Prostate gland (tissue), 2 donors: ENCODE data around the gene ICA1. TPM values are rescaled to one million over a fixed set of nuclear protein-coding genes. Genes with fewer than 3 reads are reported as not detected.
A peak's percentile ranks its signal among the peaks of the same experiment; 100 is the strongest.

ENCODE experiments used
- DNase-seq: peaks from one replicate; pipeline ENCODE4 v3.0.0-alpha.2; 2019; ENCODE audit warnings: low spot score
- H3K27ac ChIP-seq, 2 donors: fragments of 200-600 bp; sonication (generic); 2 replicates each; pipeline ENCODE4 v1.5.1; 2017 to 2019
- H3K27me3 ChIP-seq: fragments of 200-600 bp; sonication (generic); replicated peaks from 2 replicates; pipeline ENCODE4 v1.5.1; 2019; ENCODE audit not compliant: insufficient read depth
- H3K36me3 ChIP-seq, 2 donors: fragments of 200-600 bp; sonication (generic); 1 replicate in 1 of 2; 2 replicates in 1 of 2; pipeline versions ENCODE4 v1.5.1 to v1.8.1; 2017 to 2019
- H3K4me1 ChIP-seq: fragments of 200-600 bp; sonication (generic); replicated peaks from 2 replicates; pipeline ENCODE4 v1.5.1; 2019
- H3K4me3 ChIP-seq, 2 donors: fragments of 200-600 bp; sonication (generic); 2 replicates each; pipeline ENCODE4 v1.5.1; 2017 to 2019
- H3K9me3 ChIP-seq: fragments of 200-600 bp; sonication (generic); 2 replicates; pipeline ENCODE4 v1.5.1; 2017
- CTCF ChIP-seq, 4 experiments: fragments of 200-600 bp in 2 of 4; fragments of 450-650 bp in 2 of 4; sonication (generic) in 2 of 4; IDR thresholded peaks; 1 replicate in 3 of 4; 2 replicates in 1 of 4; pipeline ENCODE4 v1.5.1; 2016 to 2019; ENCODE audit warnings: antibody characterized with exemption in 4 of 4, mild to moderate bottlenecking in 2 of 4, moderate library complexity in 2 of 4
- POLR2A ChIP-seq: fragments of 450-650 bp; IDR thresholded peaks from one replicate; pipeline ENCODE4 v1.6.1; 2016; ENCODE audit warnings: antibody characterized with exemption, mild to moderate bottlenecking
- POLR2AphosphoS5 ChIP-seq: sonication (generic); formaldehyde crosslinking; IDR thresholded peaks from one replicate; pipeline ENCODE4 v1.6.1; 2017; ENCODE audit warnings: antibody characterized with exemption
- WGBS: methylation state at CpG from one replicate; pipeline ENCODE4 v1.1.5; 2018; 5-methylcytosine and 5-hydroxymethylcytosine counted together
- intact Hi-C: fragments of 100-400 bp; cut with DNase I; formaldehyde crosslinking; loops from one replicate; pipeline ENCODE4 v1.14.2; 2022
- total RNA-seq, 2 donors: library from RNA; depleted of rRNA; stranded (reverse); fragments of >200 nt; gene quantifications; one replicate each; pipeline ENCODE4 v1.1.0, GENCODE V29; 2016

ICA1 gene
- total RNA-seq, result 10 to 100 TPM; 49.1 to 51.0 TPM

- Histone ChIP-seq H3K36me3 (no peaks in the 10 kb centered on the region), H3K27me3 (no peaks in the 10 kb centered on the region), H3K27ac (peak within 1 kb of the TSS; percentile 89 to 91), H3K4me3 (peak within 1 kb of the TSS; percentile 59 to 64), H3K9me3 (no peaks in the 10 kb centered on the region), H3K4me1 (no peaks in the 10 kb centered on the region)
- 1% methylated on average over 64 of the region's 109 CpGs for WGBS
- peak; percentile 69 for DNase-seq
- intact Hi-C loops, result no loop called here
- TF ChIP-seq CTCF (IDR thresholded peaks at IDR 0.05) (no peak), POLR2AphosphoS5 (peak; percentile 41), POLR2A (peak; percentile 75)
These were observed at the start of gene ICA1 for GRCh38 chr7:8261711-8262695. ICA1 (minus strand) TSS chr7:8262167; CDS start chr7:8235926, 26,241 bp downstream.

DNA sequence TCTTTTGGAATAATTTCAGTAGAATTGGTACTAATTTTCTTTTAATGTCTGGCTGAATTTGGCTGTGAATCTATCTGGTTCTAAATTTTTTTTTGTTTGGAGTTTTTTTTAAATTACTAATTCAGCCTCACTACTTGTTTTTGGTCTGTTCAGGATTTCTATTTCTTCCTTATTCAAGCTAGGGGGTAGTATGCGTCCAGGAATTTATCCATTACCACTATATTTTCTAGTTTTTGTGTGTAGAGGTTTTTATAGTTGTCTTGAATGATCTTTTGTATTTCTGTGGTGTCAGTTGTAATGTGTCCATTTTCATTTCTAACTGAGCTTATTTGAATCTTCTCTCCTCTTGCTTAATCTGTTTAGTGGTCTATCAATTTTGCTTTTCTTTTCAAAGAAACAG is 48.9 kb upstream of the ICA1 start:
- Histone ChIP-seq H3K4me1 (no peaks in the 10 kb centered on the region), H3K36me3 (no peaks in the 10 kb centered on the region), H3K9me3 (no peaks in the 10 kb centered on the region), H3K27me3 (no peaks in the 10 kb centered on the region), H3K27ac (no peak overlapping the region), H3K4me3 (no peak overlapping the region)
- no peak for DNase-seq
- intact Hi-C loops, result no loop called here
- WGBS, result 75% methylated on average over 1 of the region's 1 CpG
- TF ChIP-seq CTCF (IDR thresholded peaks at IDR 0.05) (no peak), POLR2AphosphoS5 (no peak), POLR2A (no peak)

GRCh38 chr7:8305625-8306388 is 43.8 kb upstream of the ICA1 start:
- Histone ChIP-seq H3K27me3 (no peaks in the 10 kb centered on the region), H3K9me3 (no peaks in the 10 kb centered on the region), H3K4me3 (no peak overlapping the region), H3K4me1 (no peaks in the 10 kb centered on the region), H3K36me3 (no peaks in the 10 kb centered on the region), H3K27ac (no peak overlapping the region)
- WGBS, result 93% methylated on average over 10 of the region's 10 CpGs
- intact Hi-C loops, result no loop called here
- no peak for DNase-seq
- no peak for TF ChIP-seq POLR2A
- TF ChIP-seq CTCF (IDR thresholded peaks at IDR 0.05), result no peak
- TF ChIP-seq POLR2AphosphoS5, result no peak

- Histone ChIP-seq H3K4me1 (no peaks in the 10 kb centered on the region), H3K36me3 (no peaks in the 10 kb centered on the region), H3K27ac (no peak overlapping the region), H3K9me3 (no peaks in the 10 kb centered on the region), H3K27me3 (no peaks in the 10 kb centered on the region), H3K4me3 (no peak overlapping the region)
- TF ChIP-seq POLR2A (no peak), CTCF (IDR thresholded peaks at IDR 0.05) (no peak), POLR2AphosphoS5 (no peak)
- DNase-seq, result no peak
- intact Hi-C loops, result no loop called here
- 88% methylated on average over 2 of the region's 2 CpGs for WGBS
These were observed 43.1 kb upstream of the ICA1 start for GRCh38 chr7:8305104-8305503.
